ENCODE data around the gene FBXL3. TPM values are rescaled to one million over a fixed set of nuclear protein-coding genes. Genes with fewer than 3 reads are reported as not detected.

FBXL3 gene
- polyA plus RNA-seq, 1 donor (not counting 4 experiments of a cell fraction or from before 2014, with no cell fraction given): 25.4 TPM

DNA sequence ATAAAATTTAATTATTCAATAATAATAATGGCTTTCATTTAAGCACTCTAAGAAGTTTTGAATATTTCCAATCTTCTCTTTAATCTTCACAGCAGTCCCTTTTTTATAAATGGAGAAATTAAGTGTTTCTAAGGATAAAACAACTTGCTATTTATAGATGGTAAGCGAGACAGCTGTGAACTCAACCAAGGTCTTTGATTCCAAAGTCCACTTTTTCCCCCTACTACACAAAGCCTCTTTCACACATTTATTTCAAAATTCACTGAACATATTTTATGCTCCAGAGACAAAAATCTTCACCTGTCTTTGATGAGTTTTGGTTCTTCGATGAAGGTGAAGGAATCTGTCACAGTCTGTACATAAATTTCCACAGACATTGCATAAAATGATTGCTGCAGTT lies 34.4 kb upstream of the FBXL3 start:
- dilution Hi-C loops (cut with MboI; ENCODE audit: extremely low pct_ligation_motif_present, low sequenced_read_pairs): no loop called here
- no peaks in the 10 kb centered on the region for H3K4me1 ChIP-seq (ENCODE audit: control insufficient read depth, extremely low read depth, insufficient read depth, low read length)
- no peaks in the 10 kb centered on the region for H3K79me2 ChIP-seq (ENCODE audit: control insufficient read depth, insufficient read depth, low read length)
- no peaks in the 10 kb centered on the region for H3K27me3 ChIP-seq (ENCODE audit: control insufficient read depth, extremely low read depth, insufficient read depth, low read length)
- H3K36me3 ChIP-seq (ENCODE audit: control insufficient read depth in 2 of 2, extremely low read depth in 1 of 2, insufficient read depth in 2 of 2, low read length in 2 of 2): peaks cover 7 to 9% of the 10 kb centered on the region in 2 experiments
- H3K9ac ChIP-seq (ENCODE audit: control insufficient read depth, extremely low read depth, insufficient read depth, low read length): no peak overlapping the region
- no peak overlapping the region for H3K4me2 ChIP-seq (ENCODE audit: control insufficient read depth, extremely low read depth, insufficient read depth, low read depth, low read length)
- H3K9me1 ChIP-seq (ENCODE audit: control insufficient read depth, extremely low read depth, insufficient read depth, low read length): no peaks in the 10 kb centered on the region
- no peaks in the 10 kb centered on the region for H3K9me3 ChIP-seq (ENCODE audit: control insufficient read depth, low read depth, low read length)
- no peaks in the 10 kb centered on the region for H4K20me1 ChIP-seq (ENCODE audit: control insufficient read depth, extremely low read depth, insufficient read depth, low read length)
- H3K27ac ChIP-seq (ENCODE audit: control insufficient read depth, insufficient read depth, low read length): no peak overlapping the region
- FAIRE-seq (no peak), DNase-seq (ENCODE audit: low read depth, low spot score) (no peak)
- TF ChIP-seq, protein P1, sequence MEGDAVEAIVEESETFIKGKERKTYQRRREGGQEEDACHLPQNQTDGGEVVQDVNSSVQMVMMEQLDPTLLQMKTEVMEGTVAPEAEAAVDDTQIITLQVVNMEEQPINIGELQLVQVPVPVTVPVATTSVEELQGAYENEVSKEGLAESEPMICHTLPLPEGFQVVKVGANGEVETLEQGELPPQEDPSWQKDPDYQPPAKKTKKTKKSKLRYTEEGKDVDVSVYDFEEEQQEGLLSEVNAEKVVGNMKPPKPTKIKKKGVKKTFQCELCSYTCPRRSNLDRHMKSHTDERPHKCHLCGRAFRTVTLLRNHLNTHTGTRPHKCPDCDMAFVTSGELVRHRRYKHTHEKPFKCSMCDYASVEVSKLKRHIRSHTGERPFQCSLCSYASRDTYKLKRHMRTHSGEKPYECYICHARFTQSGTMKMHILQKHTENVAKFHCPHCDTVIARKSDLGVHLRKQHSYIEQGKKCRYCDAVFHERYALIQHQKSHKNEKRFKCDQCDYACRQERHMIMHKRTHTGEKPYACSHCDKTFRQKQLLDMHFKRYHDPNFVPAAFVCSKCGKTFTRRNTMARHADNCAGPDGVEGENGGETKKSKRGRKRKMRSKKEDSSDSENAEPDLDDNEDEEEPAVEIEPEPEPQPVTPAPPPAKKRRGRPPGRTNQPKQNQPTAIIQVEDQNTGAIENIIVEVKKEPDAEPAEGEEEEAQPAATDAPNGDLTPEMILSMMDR (optimal IDR thresholded peaks at IDR 0.05 in 1 of 3, IDR thresholded peaks at IDR 0.05 in 1 of 3, conservative IDR thresholded peaks at IDR 0.05 in 1 of 3; ENCODE audit: extremely low read depth in 1 of 3, insufficient read depth in 2 of 3, low read length in 3 of 3): no peak
- TF ChIP-seq EZH2 (IDR thresholded peaks at IDR 0.05; ENCODE audit: low read length): no peak
- H3K4me3 ChIP-seq (ENCODE audit: control insufficient read depth in 2 of 3, extremely low read depth in 1 of 3, insufficient read depth in 2 of 3, low read depth in 1 of 3, low read length in 3 of 3): no peak overlapping the region
- no peak overlapping the region for H2AFZ ChIP-seq (ENCODE audit: control insufficient read depth, low read length)

DNA sequence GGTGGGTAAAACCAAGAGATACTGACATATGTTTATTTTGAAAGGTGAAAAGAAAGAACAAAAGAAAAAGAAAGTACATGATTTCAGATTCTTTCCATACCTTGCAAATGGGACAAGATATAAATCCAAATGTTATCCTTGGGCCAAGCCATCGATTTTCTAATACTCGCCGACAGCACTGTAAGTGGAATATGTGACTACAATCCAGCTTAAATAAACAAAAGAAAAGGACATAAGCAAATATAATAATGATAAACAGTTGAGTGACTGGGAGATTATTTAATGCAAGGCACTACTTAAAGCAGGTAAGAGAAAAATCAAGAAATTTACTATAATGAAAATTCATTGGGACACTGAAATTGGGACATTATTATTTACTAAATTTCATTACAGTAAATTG lies 29.9 kb upstream of the FBXL3 start:
- no peaks in the 10 kb centered on the region for H3K4me1 ChIP-seq (ENCODE audit: control insufficient read depth, extremely low read depth, insufficient read depth, low read length)
- TF ChIP-seq EZH2 (IDR thresholded peaks at IDR 0.05; ENCODE audit: low read length): no peak
- TF ChIP-seq, protein P1 (optimal IDR thresholded peaks at IDR 0.05 in 1 of 3, IDR thresholded peaks at IDR 0.05 in 1 of 3, conservative IDR thresholded peaks at IDR 0.05 in 1 of 3; ENCODE audit: extremely low read depth in 1 of 3, insufficient read depth in 2 of 3, low read length in 3 of 3): no peak
- no peak overlapping the region for H3K4me2 ChIP-seq (ENCODE audit: control insufficient read depth, extremely low read depth, insufficient read depth, low read depth, low read length)
- no peaks in the 10 kb centered on the region for H4K20me1 ChIP-seq (ENCODE audit: control insufficient read depth, extremely low read depth, insufficient read depth, low read length)
- no peak for FAIRE-seq
- H2AFZ ChIP-seq (ENCODE audit: control insufficient read depth, low read length): no peak overlapping the region
- no peak overlapping the region for H3K27ac ChIP-seq (ENCODE audit: control insufficient read depth, insufficient read depth, low read length)
- H3K9me3 ChIP-seq (ENCODE audit: control insufficient read depth, low read depth, low read length): no peaks in the 10 kb centered on the region
- no peaks in the 10 kb centered on the region for H3K27me3 ChIP-seq (ENCODE audit: control insufficient read depth, extremely low read depth, insufficient read depth, low read length)
- H3K9me1 ChIP-seq (ENCODE audit: control insufficient read depth, extremely low read depth, insufficient read depth, low read length): no peaks in the 10 kb centered on the region
- no peaks in the 10 kb centered on the region for H3K79me2 ChIP-seq (ENCODE audit: control insufficient read depth, insufficient read depth, low read length)
- no peak overlapping the region for H3K4me3 ChIP-seq (ENCODE audit: control insufficient read depth in 2 of 3, extremely low read depth in 1 of 3, insufficient read depth in 2 of 3, low read depth in 1 of 3, low read length in 3 of 3)
- dilution Hi-C loops (cut with MboI; ENCODE audit: extremely low pct_ligation_motif_present, low sequenced_read_pairs): no loop called here
- H3K36me3 ChIP-seq (ENCODE audit: control insufficient read depth in 2 of 2, extremely low read depth in 1 of 2, insufficient read depth in 2 of 2, low read length in 2 of 2): peaks cover 4 to 12% of the 10 kb centered on the region in 2 experiments
- H3K9ac ChIP-seq (ENCODE audit: control insufficient read depth, extremely low read depth, insufficient read depth, low read length): no peak overlapping the region
- DNase-seq (ENCODE audit: low read depth, low spot score): no peak
